ENCODE measurements around the gene KRTAP13-4. TPM values are rescaled to one million over a fixed set of nuclear protein-coding genes. Genes with fewer than 3 reads are reported as not detected.

The KRTAP13-4 gene
- total RNA-seq (not detected), polyA plus RNA-seq (not detected)
- long read RNA-seq, donor 1 = 0 reads
- long read RNA-seq, donor 2 = 0 reads
- long read RNA-seq, donor 3 = 0 reads
- long read RNA-seq, donor 4 = 0 reads
- long read RNA-seq, donor 5 = 0 reads
- long read RNA-seq, donor 6 = 0 reads
- long read RNA-seq, donor 7 = 0 reads
- long read RNA-seq, donor 8 = 0 reads
- long read RNA-seq, donor 9 = 0 reads
- long read RNA-seq, donor 10 = 0 reads

GRCh38 chr21:30430170-30430655, at the start of gene KRTAP13-4:
TSS of gene KRTAP13-4 (plus strand) at chr21:30430220. CDS start at chr21:30430276, 56 bp downstream.
- Histone ChIP-seq H3K36me3 (replicated peaks in 1 of 2) (no peaks in the 10 kb centered on the region), H3K4me3 (no peak within 1 kb of the TSS), H3K27me3 (no peaks in the 10 kb centered on the region), H3K9me3 (replicated peaks in 1 of 3) (no peaks in the 10 kb centered on the region), H3K4me1 (replicated peaks in 1 of 2) (no peaks in the 10 kb centered on the region), H3K27ac (no peak within 1 kb of the TSS)
- no peak for DNase-seq
- 67 to 89% (median 78%) methylated on average over 8 to 9 of the region's 9 CpGs for WGBS, 4 donors
- intact Hi-C loops (cut with DNase I) = no loop called here
- TF ChIP-seq, protein P1, sequence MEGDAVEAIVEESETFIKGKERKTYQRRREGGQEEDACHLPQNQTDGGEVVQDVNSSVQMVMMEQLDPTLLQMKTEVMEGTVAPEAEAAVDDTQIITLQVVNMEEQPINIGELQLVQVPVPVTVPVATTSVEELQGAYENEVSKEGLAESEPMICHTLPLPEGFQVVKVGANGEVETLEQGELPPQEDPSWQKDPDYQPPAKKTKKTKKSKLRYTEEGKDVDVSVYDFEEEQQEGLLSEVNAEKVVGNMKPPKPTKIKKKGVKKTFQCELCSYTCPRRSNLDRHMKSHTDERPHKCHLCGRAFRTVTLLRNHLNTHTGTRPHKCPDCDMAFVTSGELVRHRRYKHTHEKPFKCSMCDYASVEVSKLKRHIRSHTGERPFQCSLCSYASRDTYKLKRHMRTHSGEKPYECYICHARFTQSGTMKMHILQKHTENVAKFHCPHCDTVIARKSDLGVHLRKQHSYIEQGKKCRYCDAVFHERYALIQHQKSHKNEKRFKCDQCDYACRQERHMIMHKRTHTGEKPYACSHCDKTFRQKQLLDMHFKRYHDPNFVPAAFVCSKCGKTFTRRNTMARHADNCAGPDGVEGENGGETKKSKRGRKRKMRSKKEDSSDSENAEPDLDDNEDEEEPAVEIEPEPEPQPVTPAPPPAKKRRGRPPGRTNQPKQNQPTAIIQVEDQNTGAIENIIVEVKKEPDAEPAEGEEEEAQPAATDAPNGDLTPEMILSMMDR (IDR thresholded peaks at IDR 0.05) = no peak
- no peak for TF ChIP-seq POLR2A (IDR thresholded peaks at IDR 0.05)

DNA sequence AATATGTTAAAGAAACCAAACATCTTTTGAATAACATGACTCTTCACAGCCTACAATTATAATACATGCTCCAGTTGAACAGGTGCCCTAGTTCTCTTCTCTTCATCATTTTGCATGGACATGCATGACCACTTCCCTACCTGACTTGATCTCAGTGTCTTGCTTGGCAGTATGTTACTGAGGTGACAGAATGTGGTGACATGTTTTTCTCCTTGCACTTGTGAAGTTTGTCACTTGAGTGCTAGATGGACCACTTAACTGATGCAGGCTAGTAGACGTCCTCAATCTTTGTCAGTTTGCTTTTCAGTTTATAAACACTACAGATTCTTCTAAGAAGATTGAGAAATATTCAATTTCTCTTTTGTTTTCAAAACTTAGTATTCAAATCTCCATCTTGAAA, 47.8 kb upstream of the KRTAP13-4 start:
- DNase-seq = no peak
- WGBS, 4 donors = 26 to 46% (median 37%) methylated on average over 1 of the region's 1 CpG
- no peaks in the 10 kb centered on the region for H3K27me3 ChIP-seq
- H3K27ac ChIP-seq = no peak overlapping the region
- H3K4me1 ChIP-seq (replicated peaks in 1 of 2) = no peaks in the 10 kb centered on the region
- no peaks in the 10 kb centered on the region for H3K36me3 ChIP-seq (replicated peaks in 1 of 2)
- no peak for TF ChIP-seq POLR2A (IDR thresholded peaks at IDR 0.05)
- TF ChIP-seq, protein P1 (IDR thresholded peaks at IDR 0.05) = no peak
- intact Hi-C loops (cut with DNase I) = no loop called here
- H3K9me3 ChIP-seq (replicated peaks in 1 of 3) = no peaks in the 10 kb centered on the region
- no peak overlapping the region for H3K4me3 ChIP-seq

DNA sequence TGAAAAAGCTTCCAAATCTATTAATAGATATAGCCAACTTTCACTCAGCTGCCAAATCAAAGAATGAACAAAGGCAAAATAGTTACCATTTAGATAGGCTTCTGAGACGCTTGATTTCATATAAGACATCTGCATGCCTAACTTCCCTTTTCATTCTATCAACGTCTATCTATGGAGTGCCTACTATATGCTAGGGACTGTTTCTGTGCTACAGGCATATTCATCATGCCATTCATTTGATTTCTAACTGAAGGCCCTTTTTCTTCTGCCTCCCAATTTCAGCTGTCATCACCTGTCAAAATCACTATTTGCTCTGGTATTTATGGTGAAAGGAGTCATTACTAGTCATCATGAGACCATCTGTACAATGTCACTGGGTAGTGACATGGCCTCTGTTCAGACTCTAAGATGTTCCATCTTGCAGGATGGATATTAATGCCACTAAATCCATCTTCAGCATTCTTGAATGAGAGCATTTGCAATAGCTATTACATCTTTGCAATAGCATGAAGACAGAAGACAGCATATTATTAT, 38.5 kb upstream of the KRTAP13-4 start:
- Histone ChIP-seq H3K4me3 (no peak overlapping the region), H3K4me1 (replicated peaks in 1 of 2) (no peaks in the 10 kb centered on the region), H3K27ac (no peak overlapping the region), H3K36me3 (replicated peaks in 1 of 2) (no peaks in the 10 kb centered on the region), H3K9me3 (replicated peaks in 1 of 3) (no peaks in the 10 kb centered on the region), H3K27me3 (no peaks in the 10 kb centered on the region)
- intact Hi-C loops (cut with DNase I) = no loop called here
- 40 to 58% (median 47%) methylated on average over 2 of the region's 2 CpGs for WGBS, 4 donors
- no peak for DNase-seq
- TF ChIP-seq, protein P1 (IDR thresholded peaks at IDR 0.05) = no peak
- no peak for TF ChIP-seq POLR2A (IDR thresholded peaks at IDR 0.05)

DNA sequence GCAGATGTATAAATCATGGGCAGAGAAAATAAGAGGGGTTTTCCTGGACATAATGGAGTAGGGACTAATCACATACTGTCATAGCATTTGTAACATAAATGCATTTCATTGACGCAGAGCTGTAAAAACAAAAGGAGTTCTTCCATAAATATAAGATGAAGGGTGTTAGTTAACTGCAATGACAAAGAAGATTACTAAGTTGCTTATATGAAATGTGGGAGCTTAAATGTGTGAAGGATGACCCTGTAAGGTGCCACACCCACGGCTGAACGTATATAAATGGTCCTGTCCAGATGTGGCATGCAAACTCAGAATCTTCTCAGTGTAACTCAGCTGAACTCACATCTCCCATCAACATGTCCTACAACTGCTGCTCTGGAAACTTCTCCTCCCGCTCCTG, 34.3 kb upstream of the KRTAP13-4 start, which contains the start of gene KRTAP13-1:
KRTAP13-1 (plus strand) TSS at position 301 of the 400 bp plus-strand sequence; CDS start at position 357, 56 bp downstream.
- no peaks in the 10 kb centered on the region for H3K36me3 ChIP-seq (replicated peaks in 1 of 2)
- H3K27ac ChIP-seq = no peak within 1 kb of the TSS
- no peak for TF ChIP-seq POLR2A (IDR thresholded peaks at IDR 0.05)
- TF ChIP-seq, protein P1 (IDR thresholded peaks at IDR 0.05) = no peak
- WGBS, 4 donors = 43 to 58% (median 52%) methylated on average over 4 of the region's 4 CpGs
- intact Hi-C loops (cut with DNase I) = no loop called here
- H3K9me3 ChIP-seq (replicated peaks in 1 of 3) = no peaks in the 10 kb centered on the region
- H3K27me3 ChIP-seq = no peaks in the 10 kb centered on the region
- no peaks in the 10 kb centered on the region for H3K4me1 ChIP-seq (replicated peaks in 1 of 2)
- DNase-seq = no peak
- H3K4me3 ChIP-seq = no peak within 1 kb of the TSS

Measured in adrenal gland (tissue), 19 donors.